HG03432 (cell line): Measurements from ENCODE around the gene IVNS1ABP.

Source experiments
- ATAC-seq: cut with Tn5 transposase; IDR thresholded peaks from one replicate; pipeline ENCODE4 v1.9.1; 2021; ENCODE audit warnings: mild to moderate bottlenecking, moderate library complexity; ENCODE audit not compliant: unreplicated experiment

Gene IVNS1ABP

GRCh38 chr1:185317034-185317885 is at the start of gene IVNS1ABP:
Gene IVNS1ABP, minus strand, starts transcription at chr1:185317243. Its CDS starts 7,750 bp downstream, at chr1:185309493.
- peak; percentile 78 for ATAC-seq

GRCh38 chr1:185365951-185366350 is 48.9 kb upstream of the IVNS1ABP start:
- ATAC-seq, result no peak

GRCh38 chr1:185364528-185364927 is 47.5 kb upstream of the IVNS1ABP start:
- peak; percentile 66 for ATAC-seq

- no peak for ATAC-seq
Measured at GRCh38 chr1:185363205-185363604, 46.2 kb upstream of the IVNS1ABP start.

GRCh38 chr1:185360714-185361113 is 43.7 kb upstream of the IVNS1ABP start:
- no peak for ATAC-seq

GRCh38 chr1:185358957-185359356 is 41.9 kb upstream of the IVNS1ABP start:
- ATAC-seq, result no peak

- no peak for ATAC-seq
Measured at GRCh38 chr1:185355947-185356346, 38.9 kb upstream of the IVNS1ABP start.

- ATAC-seq, result no peak
Measured at GRCh38 chr1:185353124-185353523, 36.1 kb upstream of the IVNS1ABP start.

GRCh38 chr1:185351734-185352466 is 34.9 kb upstream of the IVNS1ABP start:
- no peak for ATAC-seq

- ATAC-seq, result no peak
Measured at GRCh38 chr1:185350027-185350442, 33.0 kb upstream of the IVNS1ABP start.

GRCh38 chr1:185349556-185349955 is 32.5 kb upstream of the IVNS1ABP start:
- no peak for ATAC-seq

GRCh38 chr1:185348985-185349384 is 31.9 kb upstream of the IVNS1ABP start:
- no peak for ATAC-seq

- no peak for ATAC-seq
Measured at GRCh38 chr1:185348296-185348695, 31.3 kb upstream of the IVNS1ABP start.

GRCh38 chr1:185345913-185346720 is 29.1 kb upstream of the IVNS1ABP start:
- no peak for ATAC-seq

- ATAC-seq, result no peak
Measured at GRCh38 chr1:185343306-185343705, 26.3 kb upstream of the IVNS1ABP start.

- ATAC-seq, result no peak
Measured at GRCh38 chr1:185342672-185343259, 25.7 kb upstream of the IVNS1ABP start.

- ATAC-seq, result no peak
Measured at GRCh38 chr1:185342017-185342416, 25.0 kb upstream of the IVNS1ABP start.

- no peak for ATAC-seq
Measured at GRCh38 chr1:185341196-185341781, 24.2 kb upstream of the IVNS1ABP start.

- ATAC-seq, result peak; percentile 95
Measured at GRCh38 chr1:185338719-185339622, 21.9 kb upstream of the IVNS1ABP start.
